ENCODE results near the gene DGKD. TPM values are rescaled to one million over a fixed set of nuclear protein-coding genes. Genes with fewer than 3 reads are reported as not detected.

DGKD gene
- total RNA-seq, 2 experiments from 2014 or later = 63.2 to 76.0 TPM

DNA sequence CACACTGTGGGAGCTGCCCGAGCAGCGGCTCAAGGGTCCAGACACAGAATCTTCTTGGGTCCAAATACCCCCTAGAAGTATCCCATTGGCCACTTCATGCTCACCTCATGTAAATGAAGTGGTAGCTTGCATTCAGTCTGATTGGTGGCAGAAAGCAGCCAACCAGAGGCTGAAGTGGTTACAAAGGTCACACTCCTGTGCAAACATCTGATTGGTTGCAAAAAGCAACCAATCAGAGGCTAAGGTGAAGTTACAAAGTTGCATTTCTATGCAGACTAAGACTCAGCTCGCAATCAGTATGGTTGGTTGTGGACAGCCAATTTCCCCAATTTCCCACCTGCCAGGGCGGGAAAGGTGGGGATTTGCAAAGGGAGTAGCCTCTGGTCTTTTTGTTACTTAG, 94.3 kb downstream of the DGKD start:
- Mint-ChIP-seq H3K36me3 (peaks cover 21% of the 10 kb centered on the region), H3K27me3 (no peaks in the 10 kb centered on the region), H3K4me1 (peaks cover 4% of the 10 kb centered on the region), H3K9me3 (no peaks in the 10 kb centered on the region), H3K4me3 (no peak overlapping the region), H3K27ac (peak overlapping the region; percentile 36)
- DNase-seq = no peak

DNA sequence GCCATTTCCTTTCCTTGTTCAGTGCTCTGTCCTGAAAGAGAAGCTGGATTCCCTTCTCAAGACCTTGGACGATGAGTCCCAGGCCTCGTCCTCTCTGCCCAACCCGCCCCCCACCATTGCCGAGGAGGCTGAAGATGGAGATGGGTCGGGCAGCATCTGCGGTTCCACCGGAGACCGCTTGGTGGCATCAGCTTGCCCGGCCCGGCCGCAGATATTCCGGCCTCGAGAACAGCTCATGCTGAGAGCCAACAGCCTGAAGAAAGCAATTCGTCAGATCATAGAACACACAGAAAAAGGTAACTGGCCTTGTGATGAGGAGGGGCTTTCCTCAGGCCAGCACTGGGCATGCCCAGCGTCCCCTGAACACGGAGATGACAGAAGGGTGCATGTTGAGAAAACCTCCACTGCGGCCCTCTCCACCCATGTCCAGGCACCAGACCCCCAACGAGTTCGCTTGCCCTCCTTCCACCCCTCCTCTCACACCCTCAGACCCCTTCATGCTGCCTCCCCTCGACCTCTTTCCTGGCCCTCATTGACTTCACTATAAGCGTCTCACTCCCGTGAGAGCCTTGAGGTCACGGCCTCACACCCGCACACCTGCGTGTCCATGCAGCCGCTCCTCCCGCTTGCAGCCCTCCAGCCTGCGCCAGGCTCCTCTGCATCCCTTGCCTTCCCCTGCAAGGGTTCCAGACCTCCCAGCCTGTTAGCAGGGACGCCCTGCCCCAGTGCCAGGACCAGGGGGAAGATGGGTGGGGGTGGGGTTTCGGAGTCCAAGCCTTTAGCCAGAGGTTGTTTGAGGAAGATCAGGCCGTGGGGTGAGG, 95.0 kb downstream of the DGKD start:
- DNase-seq = no peak
- Mint-ChIP-seq H3K27ac (no peak overlapping the region), H3K36me3 (peaks cover 17% of the 10 kb centered on the region)

DNA sequence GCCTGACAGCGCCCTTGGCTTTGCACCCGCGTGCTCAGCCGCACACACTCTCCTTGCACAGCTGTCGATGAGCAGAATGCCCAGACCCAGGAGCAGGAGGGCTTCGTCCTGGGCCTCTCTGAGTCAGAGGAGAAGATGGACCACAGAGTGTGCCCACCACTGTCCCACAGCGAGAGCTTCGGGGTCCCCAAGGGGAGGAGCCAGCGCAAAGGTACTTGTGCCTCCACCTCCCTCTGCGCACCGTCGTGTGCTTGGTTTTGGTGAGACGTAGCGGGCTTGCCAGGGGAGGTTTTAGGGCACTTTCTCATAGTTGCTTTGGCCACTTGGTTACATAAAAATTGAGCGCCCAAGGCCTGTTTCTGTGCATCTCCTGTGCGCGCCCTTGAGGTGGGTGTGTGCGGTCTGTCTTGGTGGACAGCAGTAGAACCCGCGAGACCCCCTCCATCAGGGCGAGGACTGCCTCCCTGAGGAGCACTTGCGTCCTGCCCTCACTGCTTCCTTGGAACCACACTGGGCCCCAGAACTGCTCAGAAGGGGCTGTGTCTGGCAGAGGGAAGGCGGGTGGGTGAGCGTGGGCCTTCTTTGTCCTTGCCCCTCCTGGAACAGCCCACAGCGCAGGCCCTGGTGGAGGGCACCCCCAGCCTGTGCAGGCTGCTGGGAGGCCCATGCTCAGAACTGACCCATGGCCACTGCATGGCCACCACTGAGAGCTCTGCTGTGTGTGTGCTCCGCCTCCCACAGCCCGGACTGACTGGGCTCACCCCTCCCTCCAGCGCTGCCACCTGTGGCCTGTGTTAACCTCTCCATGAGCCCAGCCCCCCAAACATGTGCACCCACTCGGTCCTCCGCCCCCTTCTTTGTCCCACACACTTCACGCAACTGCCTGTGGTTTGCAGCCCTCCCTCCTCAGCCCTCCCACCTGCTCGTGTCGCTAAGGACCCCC, 95.9 kb downstream of the DGKD start:
- Mint-ChIP-seq H3K9me3 (no peaks in the 10 kb centered on the region), H3K36me3 (peaks cover 11% of the 10 kb centered on the region), H3K4me3 (no peak overlapping the region), H3K4me1 (no peaks in the 10 kb centered on the region), H3K27ac (no peak overlapping the region), H3K27me3 (no peaks in the 10 kb centered on the region)
- DNase-seq = no peak

More for the DNA sequence above, 95.0 kb downstream of the DGKD start:
- H3K4me1 Mint-ChIP-seq = no peaks in the 10 kb centered on the region
- no peaks in the 10 kb centered on the region for H3K27me3 Mint-ChIP-seq
- H3K9me3 Mint-ChIP-seq = no peaks in the 10 kb centered on the region
- H3K4me3 Mint-ChIP-seq = no peak overlapping the region

DNA sequence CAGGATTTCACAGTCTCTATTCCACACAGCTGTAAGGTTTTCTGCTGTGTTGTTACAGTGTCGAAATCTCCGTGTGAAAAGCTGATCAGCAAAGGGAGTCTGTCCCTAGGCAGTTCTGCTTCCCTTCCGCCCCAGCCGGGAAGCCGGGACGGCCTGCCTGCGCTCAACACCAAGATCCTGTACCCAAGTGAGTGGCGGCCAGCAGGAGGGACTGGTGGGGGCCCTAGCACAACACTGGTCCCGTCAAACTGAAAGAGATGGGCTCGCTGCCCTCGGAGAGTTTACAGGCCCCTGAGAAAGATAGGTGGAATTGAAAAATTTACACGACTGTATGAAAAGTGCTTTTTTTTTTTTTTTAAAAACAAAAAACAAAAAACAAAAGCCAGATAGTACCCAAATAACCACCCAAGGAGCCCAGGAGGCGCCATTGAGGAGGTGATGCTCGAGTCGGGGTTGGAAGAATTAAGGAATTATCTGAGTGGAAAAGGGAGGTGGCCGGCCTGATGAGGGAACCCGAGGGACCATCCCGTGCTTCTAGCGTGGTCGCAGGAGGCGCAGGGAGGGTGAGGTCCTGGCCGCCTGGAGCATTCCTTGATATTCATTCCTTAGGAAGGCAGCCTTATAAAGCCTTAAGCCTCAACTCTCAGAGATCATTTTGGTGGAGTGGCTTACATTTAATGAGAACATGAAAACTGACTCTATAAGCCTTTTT, 96.7 kb downstream of the DGKD start:
- H3K27me3 Mint-ChIP-seq = no peaks in the 10 kb centered on the region
- DNase-seq = no peak
- H3K9me3 Mint-ChIP-seq = no peaks in the 10 kb centered on the region
- H3K4me3 Mint-ChIP-seq = no peak overlapping the region
- H3K27ac Mint-ChIP-seq = no peak overlapping the region
- peaks cover 17% of the 10 kb centered on the region for H3K36me3 Mint-ChIP-seq
- H3K4me1 Mint-ChIP-seq = no peaks in the 10 kb centered on the region

DNA sequence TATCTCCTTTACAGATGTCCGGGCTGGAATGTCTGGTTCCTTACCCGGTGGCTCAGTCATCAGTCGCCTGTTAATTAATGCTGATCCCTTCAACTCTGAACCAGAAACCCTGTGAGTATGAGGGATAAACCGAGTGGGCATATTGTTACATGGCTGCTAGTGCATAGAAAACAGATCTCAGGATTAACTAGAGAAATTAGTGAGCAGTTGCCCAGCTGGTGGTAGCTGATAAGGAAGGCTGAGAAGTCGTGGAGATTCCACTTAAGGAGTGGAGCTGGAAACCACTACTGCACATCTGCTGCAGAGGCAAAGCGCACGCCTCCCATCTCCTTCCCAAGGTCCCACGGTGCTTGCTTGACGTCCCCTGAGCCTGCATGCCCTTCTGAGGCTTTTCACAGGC, 97.7 kb downstream of the DGKD start:
- no peak overlapping the region for H3K4me3 Mint-ChIP-seq
- H3K27ac Mint-ChIP-seq = peak overlapping the region; percentile 55
- no peaks in the 10 kb centered on the region for H3K27me3 Mint-ChIP-seq
- H3K4me1 Mint-ChIP-seq = no peaks in the 10 kb centered on the region
- peaks cover 12% of the 10 kb centered on the region for H3K36me3 Mint-ChIP-seq
- no peaks in the 10 kb centered on the region for H3K9me3 Mint-ChIP-seq
- DNase-seq = no peak

DNA sequence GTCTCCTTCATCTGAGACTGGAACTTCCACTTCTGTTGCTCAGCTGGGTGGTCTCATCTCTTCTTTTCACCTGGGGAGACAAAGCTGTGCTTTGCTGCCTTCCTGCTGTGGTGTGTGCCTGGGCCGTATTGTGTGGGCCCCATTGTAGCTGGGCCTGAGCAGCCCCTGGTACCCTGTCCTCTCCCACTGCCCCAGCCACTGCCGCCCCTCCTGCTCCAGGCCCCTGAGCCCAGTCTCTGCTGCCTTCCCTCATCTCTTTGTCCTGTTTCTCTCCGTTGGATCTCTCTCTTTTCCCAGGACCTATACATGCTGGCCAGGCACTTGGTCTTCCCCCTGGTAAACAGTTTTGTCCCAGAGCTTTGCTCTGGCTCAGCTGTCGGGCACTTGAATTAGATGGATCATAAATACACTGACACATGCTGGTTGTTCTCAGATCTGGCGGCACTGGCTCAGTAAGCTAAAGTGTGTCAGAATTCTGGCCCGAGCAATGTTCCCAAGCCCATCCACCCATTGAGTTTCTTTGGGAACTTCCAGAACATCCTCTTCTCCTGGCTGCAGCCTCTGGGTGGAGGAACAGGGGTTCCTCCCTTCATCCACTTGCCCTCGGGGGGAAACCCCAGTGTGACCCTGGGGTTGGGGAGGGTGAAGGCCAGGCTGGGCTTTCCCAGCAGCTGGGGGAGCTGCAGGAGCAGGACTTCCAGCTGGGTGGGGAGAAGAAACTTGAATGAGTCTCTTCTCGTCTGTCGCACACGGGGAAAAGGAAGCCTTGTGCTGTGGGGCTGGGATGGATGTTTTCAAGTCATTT, 99.0 kb downstream of the DGKD start:
- Mint-ChIP-seq H3K36me3 (peaks cover 9% of the 10 kb centered on the region), H3K27ac (peak overlapping the region; percentile 16), H3K27me3 (no peaks in the 10 kb centered on the region), H3K9me3 (no peaks in the 10 kb centered on the region), H3K4me3 (no peak overlapping the region), H3K4me1 (no peaks in the 10 kb centered on the region)
- no peak for DNase-seq

DNA sequence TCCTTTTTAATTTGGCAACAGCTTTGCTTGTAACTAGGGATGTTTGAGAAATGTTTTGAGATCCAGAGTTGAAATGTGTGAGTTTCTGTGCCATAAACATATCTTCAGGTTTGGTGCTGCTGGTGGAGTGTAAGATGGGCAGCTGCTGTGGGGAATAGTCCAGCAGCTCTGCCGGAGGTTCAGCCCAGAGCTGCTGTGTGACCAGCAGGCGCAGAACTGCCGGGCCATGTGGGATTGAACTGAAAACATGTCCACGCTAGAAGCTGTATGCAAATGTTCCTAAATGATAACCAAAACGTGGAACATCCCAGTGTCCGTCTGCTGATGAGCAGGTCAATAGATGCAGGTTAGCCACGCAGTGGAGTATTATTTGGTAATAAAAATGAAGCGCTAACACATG, 99.6 kb downstream of the DGKD start:
- H3K27me3 Mint-ChIP-seq = no peaks in the 10 kb centered on the region
- H3K27ac Mint-ChIP-seq = no peak overlapping the region
- no peak overlapping the region for H3K4me3 Mint-ChIP-seq
- no peaks in the 10 kb centered on the region for H3K9me3 Mint-ChIP-seq
- DNase-seq = no peak
- H3K4me1 Mint-ChIP-seq = no peaks in the 10 kb centered on the region
- H3K36me3 Mint-ChIP-seq = peaks cover 10% of the 10 kb centered on the region

DNA sequence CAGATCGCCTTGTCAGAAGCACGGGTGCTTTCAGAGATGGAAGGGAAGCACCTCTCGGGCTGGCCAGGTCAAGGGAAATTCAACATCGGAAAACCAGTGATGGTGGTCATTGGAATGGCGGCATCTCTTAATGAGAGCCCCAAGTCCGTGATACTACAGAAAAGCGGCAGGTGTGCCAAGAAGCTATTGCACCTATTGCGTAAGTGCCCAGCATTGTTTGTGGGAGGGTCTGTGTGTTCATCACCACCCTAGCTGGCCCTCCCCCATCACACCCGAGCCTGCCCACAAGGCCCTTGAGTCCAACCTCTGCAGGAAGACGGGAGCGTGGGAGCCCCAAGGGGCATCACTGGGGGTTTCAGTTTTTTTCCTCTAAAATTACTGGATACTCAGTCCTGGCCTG, 100.7 kb downstream of the DGKD start:
- Mint-ChIP-seq H3K9me3 (no peaks in the 10 kb centered on the region), H3K36me3 (peaks cover 11% of the 10 kb centered on the region), H3K27me3 (no peaks in the 10 kb centered on the region), H3K27ac (no peak overlapping the region), H3K4me1 (no peaks in the 10 kb centered on the region), H3K4me3 (no peak overlapping the region)
- no peak for DNase-seq

DNA sequence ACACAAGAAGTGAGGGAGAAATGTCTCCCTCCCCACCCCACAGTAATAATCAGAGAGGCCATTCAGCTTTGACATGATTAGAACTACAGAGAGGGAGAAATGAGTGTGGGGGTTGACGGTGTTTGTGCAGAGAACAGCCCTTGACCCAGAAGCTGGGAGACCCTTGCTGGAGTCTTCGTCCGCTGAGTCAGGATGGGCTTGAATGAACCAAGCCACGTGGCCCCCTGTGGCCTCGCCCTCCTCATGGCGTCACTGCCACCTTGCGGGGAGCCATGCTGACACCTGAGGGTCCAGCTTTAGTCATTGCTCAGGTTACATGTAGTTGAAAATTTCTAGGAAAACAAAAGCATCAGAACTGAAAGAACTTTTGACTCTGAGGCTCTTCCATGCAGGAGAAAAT, 101.2 kb downstream of the DGKD start:
- no peak overlapping the region for H3K27ac Mint-ChIP-seq
- H3K36me3 Mint-ChIP-seq = peaks cover 12% of the 10 kb centered on the region
- H3K9me3 Mint-ChIP-seq = no peaks in the 10 kb centered on the region
- H3K4me1 Mint-ChIP-seq = no peaks in the 10 kb centered on the region
- H3K4me3 Mint-ChIP-seq = no peak overlapping the region
- DNase-seq = no peak
- H3K27me3 Mint-ChIP-seq = no peaks in the 10 kb centered on the region

DNA sequence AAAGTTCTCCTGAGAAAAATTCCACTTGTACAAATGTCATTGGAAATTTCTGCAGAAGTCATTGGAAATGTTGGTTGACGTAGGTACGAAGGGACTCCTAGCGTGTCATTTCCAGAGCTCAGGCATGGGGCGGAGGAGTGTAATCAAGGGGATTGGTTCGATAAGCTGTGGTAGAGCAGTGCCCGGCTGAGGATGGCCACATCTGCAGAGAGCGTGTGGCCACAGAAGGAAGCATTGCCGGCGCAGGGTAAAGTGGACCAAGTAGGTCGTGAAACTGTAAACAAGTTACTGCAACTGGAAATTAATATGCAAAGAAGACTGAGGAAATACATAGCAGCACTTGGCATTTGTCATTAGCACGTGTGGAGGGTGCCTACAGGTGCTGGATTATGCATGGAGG, 101.8 kb downstream of the DGKD start:
- no peaks in the 10 kb centered on the region for H3K4me1 Mint-ChIP-seq
- DNase-seq = no peak
- no peaks in the 10 kb centered on the region for H3K9me3 Mint-ChIP-seq
- no peak overlapping the region for H3K4me3 Mint-ChIP-seq
- no peak overlapping the region for H3K27ac Mint-ChIP-seq
- H3K36me3 Mint-ChIP-seq = peaks cover 12% of the 10 kb centered on the region
- no peaks in the 10 kb centered on the region for H3K27me3 Mint-ChIP-seq

DNA sequence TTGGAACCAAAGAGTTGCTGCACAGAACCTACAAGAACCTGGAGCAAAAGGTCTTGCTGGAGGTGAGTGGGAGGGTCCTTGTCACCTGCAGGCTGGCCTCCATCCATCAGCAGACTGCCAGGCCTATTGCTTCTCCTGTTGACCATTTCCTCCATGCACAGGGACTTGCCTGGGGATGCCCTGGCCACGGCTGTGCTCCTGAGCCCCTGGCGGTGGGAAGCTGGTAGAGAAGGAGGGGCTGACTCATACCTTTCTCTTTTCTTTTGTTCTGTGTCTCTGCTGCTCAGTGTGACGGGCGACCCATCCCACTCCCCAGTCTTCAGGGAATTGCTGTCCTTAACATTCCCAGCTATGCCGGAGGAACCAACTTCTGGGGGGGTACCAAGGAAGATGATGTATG, 102.6 kb downstream of the DGKD start:
- no peaks in the 10 kb centered on the region for H3K4me1 Mint-ChIP-seq
- H3K27ac Mint-ChIP-seq = peak overlapping the region; percentile 11
- no peak overlapping the region for H3K4me3 Mint-ChIP-seq
- H3K9me3 Mint-ChIP-seq = no peaks in the 10 kb centered on the region
- no peak for DNase-seq
- H3K36me3 Mint-ChIP-seq = peaks cover 12% of the 10 kb centered on the region
- H3K27me3 Mint-ChIP-seq = no peaks in the 10 kb centered on the region

DNA sequence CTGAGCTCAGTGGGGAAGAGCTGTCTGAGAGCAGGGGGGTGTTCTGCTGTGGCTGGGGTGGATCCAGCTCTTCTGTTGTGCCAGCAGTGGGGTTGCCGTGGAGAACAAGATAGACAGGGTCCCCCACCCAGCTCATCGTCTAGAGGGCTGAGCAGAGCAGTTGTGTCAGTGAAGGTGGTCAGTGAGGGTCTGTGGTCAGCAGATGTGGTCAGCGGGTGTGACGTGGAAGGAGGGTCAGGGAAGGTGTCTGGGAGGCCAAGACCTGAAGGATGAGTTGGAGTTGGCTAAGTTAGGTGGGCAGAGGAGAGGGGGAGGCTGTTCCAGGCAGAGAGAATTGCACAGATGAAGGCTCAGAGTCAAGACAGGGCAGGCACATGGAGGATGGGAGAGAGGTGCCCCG, 103.1 kb downstream of the DGKD start:
- peak overlapping the region; percentile 11 for H3K27ac Mint-ChIP-seq
- H3K4me1 Mint-ChIP-seq = no peaks in the 10 kb centered on the region
- no peak overlapping the region for H3K4me3 Mint-ChIP-seq
- no peaks in the 10 kb centered on the region for H3K27me3 Mint-ChIP-seq
- DNase-seq = no peak
- no peaks in the 10 kb centered on the region for H3K9me3 Mint-ChIP-seq
- peaks cover 12% of the 10 kb centered on the region for H3K36me3 Mint-ChIP-seq

DNA sequence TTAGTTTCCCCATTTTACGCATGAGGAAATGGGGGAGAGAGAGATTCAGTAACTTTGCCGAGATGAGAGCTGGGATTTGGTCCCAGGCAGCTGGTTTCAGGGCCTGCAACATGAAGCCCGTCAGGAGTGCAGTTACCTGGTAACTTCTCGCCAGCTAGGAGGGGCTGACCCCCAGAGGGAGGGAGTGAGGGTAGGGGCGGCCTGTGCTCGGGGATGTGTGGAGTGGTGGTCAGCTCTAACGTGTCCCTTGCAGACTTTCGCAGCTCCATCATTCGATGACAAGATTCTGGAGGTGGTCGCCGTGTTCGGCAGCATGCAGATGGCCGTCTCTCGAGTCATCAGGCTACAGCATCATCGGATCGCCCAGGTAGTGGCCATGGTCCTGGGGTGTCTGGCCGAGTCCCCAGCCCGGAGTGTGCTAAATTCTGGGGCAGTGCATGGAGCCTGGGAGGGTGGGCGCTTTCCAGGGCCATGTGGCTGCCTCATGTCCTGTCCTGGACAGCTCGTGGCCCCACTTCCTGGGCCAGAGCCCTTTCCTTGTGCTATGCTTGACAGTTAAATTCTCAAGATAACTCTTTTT, 103.8 kb downstream of the DGKD start:
- Mint-ChIP-seq H3K27ac (no peak overlapping the region), H3K4me3 (no peak overlapping the region), H3K4me1 (no peaks in the 10 kb centered on the region), H3K36me3 (peaks cover 13% of the 10 kb centered on the region), H3K27me3 (no peaks in the 10 kb centered on the region), H3K9me3 (no peaks in the 10 kb centered on the region)
- DNase-seq = no peak

DNA sequence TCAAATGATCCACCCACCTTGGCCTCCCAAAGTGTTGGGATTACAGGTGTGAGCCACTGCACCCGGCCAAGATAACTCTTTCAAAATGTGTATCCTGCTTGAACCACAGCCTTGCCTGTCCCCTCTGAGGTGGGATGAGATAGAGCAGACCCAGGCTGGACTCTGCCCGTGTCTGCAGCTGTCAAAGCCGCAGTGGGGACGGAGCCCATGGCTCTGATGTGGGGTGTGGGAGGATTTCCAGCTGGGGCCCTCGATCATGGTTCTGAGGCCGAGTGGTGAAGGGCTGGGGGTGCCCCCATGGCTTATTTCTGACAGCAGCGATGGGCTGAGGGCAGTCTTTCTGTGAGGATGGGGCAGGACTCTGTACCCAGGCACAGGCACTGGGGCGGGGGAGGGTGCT, 104.5 kb downstream of the DGKD start:
- H3K27ac Mint-ChIP-seq = no peak overlapping the region
- no peaks in the 10 kb centered on the region for H3K27me3 Mint-ChIP-seq
- H3K4me1 Mint-ChIP-seq = no peaks in the 10 kb centered on the region

More for the DNA sequence above, 104.5 kb downstream of the DGKD start:
- DNase-seq = no peak
- H3K9me3 Mint-ChIP-seq = no peaks in the 10 kb centered on the region
- peaks cover 12% of the 10 kb centered on the region for H3K36me3 Mint-ChIP-seq
- no peak overlapping the region for H3K4me3 Mint-ChIP-seq
